Stimulated activated CD8-positive, alpha-beta memory T cell treated with anti-CD3 and anti-CD28 coated beads, Interleukin-7, amount 100 ng/mL, for 24 hours (primary cell): ENCODE data around the gene LMNTD2.

ENCODE experiments used
- DNase-seq: peaks from one replicate; pipeline ENCODE4 v3.0.0-alpha.2; 2020; ENCODE audit warnings: low read depth

The LMNTD2 gene

GRCh38 chr11:560305-561147 lies at the start of gene LMNTD2, which contains the start of gene RASSF7:
LMNTD2 (minus strand) TSS chr11:560738; CDS start chr11:560716, 22 bp downstream.
RASSF7 (plus strand) TSS chr11:560970; CDS start chr11:561769, 799 bp downstream.
- peak; percentile 92 for DNase-seq

- DNase-seq: no peak
Measured at GRCh38 chr11:609341-609811, 48.8 kb upstream of the LMNTD2 start.

- DNase-seq: no peak
Measured at GRCh38 chr11:608791-609251, 48.3 kb upstream of the LMNTD2 start.

GRCh38 chr11:607971-608659 lies 47.6 kb upstream of the LMNTD2 start:
- DNase-seq: no peak

- no peak for DNase-seq
Measured at GRCh38 chr11:607020-607780, 46.7 kb upstream of the LMNTD2 start.

- no peak for DNase-seq
Measured at GRCh38 chr11:606245-606644, 45.7 kb upstream of the LMNTD2 start.

GRCh38 chr11:605286-606129 lies 45.0 kb upstream of the LMNTD2 start:
- DNase-seq: no peak

GRCh38 chr11:603154-603553 lies 42.6 kb upstream of the LMNTD2 start:
- no peak for DNase-seq

- no peak for DNase-seq
Measured at GRCh38 chr11:601573-602245, 41.2 kb upstream of the LMNTD2 start.

GRCh38 chr11:598005-598680 lies 37.6 kb upstream of the LMNTD2 start:
- no peak for DNase-seq

GRCh38 chr11:597166-597725 lies 36.7 kb upstream of the LMNTD2 start:
- DNase-seq: no peak

GRCh38 chr11:596374-596773 lies 35.8 kb upstream of the LMNTD2 start:
- DNase-seq: no peak

GRCh38 chr11:595400-595799 lies 34.9 kb upstream of the LMNTD2 start:
- DNase-seq: no peak

- no peak for DNase-seq
Measured at GRCh38 chr11:593347-593746, 32.8 kb upstream of the LMNTD2 start.

GRCh38 chr11:592918-593317 lies 32.4 kb upstream of the LMNTD2 start:
- DNase-seq: no peak

- no peak for DNase-seq
Measured at GRCh38 chr11:592501-592900, 32.0 kb upstream of the LMNTD2 start.

- DNase-seq: no peak
Measured at GRCh38 chr11:590997-591396, 30.5 kb upstream of the LMNTD2 start.

- no peak for DNase-seq
Measured at GRCh38 chr11:589798-590197, 29.3 kb upstream of the LMNTD2 start.

GRCh38 chr11:587978-588380 lies 27.4 kb upstream of the LMNTD2 start:
- DNase-seq: peak; percentile 30

- no peak for DNase-seq
Measured at GRCh38 chr11:587546-587945, 27.0 kb upstream of the LMNTD2 start.
